ENCODE data around the gene RSPH3. TPM values are rescaled to one million over a fixed set of nuclear protein-coding genes. Genes with fewer than 3 reads are reported as not detected.
"Not testable (repeated sequence)": the region's sequence is repeated elsewhere in the genome, so short reads cannot be mapped to it uniquely, and the experiment has no call there.

Gene RSPH3
- total RNA-seq, 6 donors from 2014 or later: 14.7 to 22.0 (median 18.2) TPM

DNA sequence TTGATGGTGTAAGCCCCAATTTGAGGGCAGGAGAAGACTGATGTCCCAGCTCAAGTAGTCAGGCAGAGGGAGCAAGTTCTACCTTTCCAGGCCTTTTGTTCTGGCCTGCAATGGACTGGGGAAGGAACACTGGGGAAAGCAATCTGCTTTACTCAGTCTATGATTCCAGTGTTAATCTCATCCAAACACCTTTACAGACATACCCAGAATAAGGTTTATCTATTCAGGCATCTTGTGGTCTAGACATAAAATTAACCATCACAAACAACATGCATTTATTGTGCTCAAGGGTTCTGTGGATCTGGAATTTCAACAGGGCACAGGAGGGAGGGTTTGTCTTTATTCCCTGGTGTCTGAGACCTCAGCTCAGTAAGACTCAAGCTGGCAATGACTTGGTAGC is 14.4 kb upstream of the RSPH3 start:
- H3K36me3 ChIP-seq: no peaks in the 10 kb centered on the region
- H3K4me3 ChIP-seq: no peak overlapping the region
- no peaks in the 10 kb centered on the region for H3K4me1 ChIP-seq
- TF ChIP-seq POLR2A (IDR thresholded peaks at IDR 0.05) (no peak), EP300 (IDR thresholded peaks at IDR 0.05) (no peak), POLR2AphosphoS5 (IDR thresholded peaks at IDR 0.05) (no peak)
- TF ChIP-seq, protein P1, sequence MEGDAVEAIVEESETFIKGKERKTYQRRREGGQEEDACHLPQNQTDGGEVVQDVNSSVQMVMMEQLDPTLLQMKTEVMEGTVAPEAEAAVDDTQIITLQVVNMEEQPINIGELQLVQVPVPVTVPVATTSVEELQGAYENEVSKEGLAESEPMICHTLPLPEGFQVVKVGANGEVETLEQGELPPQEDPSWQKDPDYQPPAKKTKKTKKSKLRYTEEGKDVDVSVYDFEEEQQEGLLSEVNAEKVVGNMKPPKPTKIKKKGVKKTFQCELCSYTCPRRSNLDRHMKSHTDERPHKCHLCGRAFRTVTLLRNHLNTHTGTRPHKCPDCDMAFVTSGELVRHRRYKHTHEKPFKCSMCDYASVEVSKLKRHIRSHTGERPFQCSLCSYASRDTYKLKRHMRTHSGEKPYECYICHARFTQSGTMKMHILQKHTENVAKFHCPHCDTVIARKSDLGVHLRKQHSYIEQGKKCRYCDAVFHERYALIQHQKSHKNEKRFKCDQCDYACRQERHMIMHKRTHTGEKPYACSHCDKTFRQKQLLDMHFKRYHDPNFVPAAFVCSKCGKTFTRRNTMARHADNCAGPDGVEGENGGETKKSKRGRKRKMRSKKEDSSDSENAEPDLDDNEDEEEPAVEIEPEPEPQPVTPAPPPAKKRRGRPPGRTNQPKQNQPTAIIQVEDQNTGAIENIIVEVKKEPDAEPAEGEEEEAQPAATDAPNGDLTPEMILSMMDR (IDR thresholded peaks at IDR 0.05): no peak
- H3K27ac ChIP-seq: no peak overlapping the region
- H3K9me3 ChIP-seq: no peaks in the 10 kb centered on the region
- DNase-seq: no peak
- H3K27me3 ChIP-seq: no peaks in the 10 kb centered on the region
- no peak for ATAC-seq (ENCODE audit: low FRiP score in 2 of 2)

DNA sequence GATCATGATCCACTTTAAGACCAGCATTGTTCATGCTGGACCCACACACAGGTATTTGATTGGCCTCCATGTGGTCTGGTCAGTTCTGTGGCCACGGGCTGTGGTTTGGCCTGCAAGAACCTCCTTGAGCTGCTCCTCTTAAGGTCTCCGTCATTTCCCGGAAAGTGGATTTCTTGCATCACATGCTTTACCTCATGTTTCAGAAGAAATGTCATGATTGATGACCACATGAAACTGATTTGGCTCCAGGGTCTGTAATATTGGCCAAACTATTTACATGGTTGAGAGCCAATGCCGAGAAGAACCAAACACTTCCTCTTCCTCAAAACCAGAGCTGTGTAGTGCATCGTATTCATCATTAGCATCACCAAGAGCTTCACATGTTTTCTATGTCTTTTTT is 13.2 kb upstream of the RSPH3 start:
- Histone ChIP-seq H3K9me3 (no peaks in the 10 kb centered on the region), H3K27ac (no peak overlapping the region), H3K27me3 (no peaks in the 10 kb centered on the region), H3K4me1 (peaks cover 0 to 6% (median 3%) of the 10 kb centered on the region in 4 donors), H3K4me3 (no peak overlapping the region), H3K36me3 (no peaks in the 10 kb centered on the region)
- 55 to 72% methylated on average over 5 of the region's 5 CpGs for WGBS, 2 donors
- ATAC-seq (ENCODE audit: low FRiP score in 2 of 2): no peak
- DNase-seq: no peak
- no peak for TF ChIP-seq POLR2A (IDR thresholded peaks at IDR 0.05)

DNA sequence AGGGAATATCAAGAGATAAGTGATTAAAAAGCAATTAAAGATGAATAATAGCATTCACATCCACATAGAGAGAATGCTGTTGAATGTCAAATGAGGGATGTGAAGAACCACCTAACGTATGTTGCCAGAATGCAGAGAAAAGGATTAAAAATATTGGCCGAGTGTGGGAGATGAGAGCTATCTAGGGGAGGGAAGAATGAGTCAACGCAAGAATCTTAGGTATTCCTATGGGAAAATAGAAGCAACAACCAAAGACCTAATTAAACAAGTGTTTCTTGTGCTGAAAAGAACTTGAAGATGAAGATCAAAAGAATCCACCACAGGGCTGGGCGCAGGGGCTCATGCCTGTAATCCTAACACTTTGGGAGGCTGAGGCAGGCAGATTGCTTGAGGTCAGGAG is 12.2 kb upstream of the RSPH3 start:
- TF ChIP-seq POLR2A (IDR thresholded peaks at IDR 0.05) (no peak), POLR2AphosphoS5 (IDR thresholded peaks at IDR 0.05) (no peak), EP300 (IDR thresholded peaks at IDR 0.05) (no peak)
- TF ChIP-seq, protein P1 (IDR thresholded peaks at IDR 0.05): no peak
- no peak for ATAC-seq (ENCODE audit: low FRiP score in 2 of 2)
- H3K4me1 ChIP-seq: peaks cover 0 to 6% (median 3%) of the 10 kb centered on the region in 4 donors
- no peaks in the 10 kb centered on the region for H3K27me3 ChIP-seq
- H3K9me3 ChIP-seq: no peaks in the 10 kb centered on the region
- no peak overlapping the region for H3K27ac ChIP-seq
- H3K4me3 ChIP-seq: no peak overlapping the region
- WGBS, 2 donors: 85 to 89% methylated on average over 4 of the region's 4 CpGs
- no peaks in the 10 kb centered on the region for H3K36me3 ChIP-seq
- DNase-seq: no peak

DNA sequence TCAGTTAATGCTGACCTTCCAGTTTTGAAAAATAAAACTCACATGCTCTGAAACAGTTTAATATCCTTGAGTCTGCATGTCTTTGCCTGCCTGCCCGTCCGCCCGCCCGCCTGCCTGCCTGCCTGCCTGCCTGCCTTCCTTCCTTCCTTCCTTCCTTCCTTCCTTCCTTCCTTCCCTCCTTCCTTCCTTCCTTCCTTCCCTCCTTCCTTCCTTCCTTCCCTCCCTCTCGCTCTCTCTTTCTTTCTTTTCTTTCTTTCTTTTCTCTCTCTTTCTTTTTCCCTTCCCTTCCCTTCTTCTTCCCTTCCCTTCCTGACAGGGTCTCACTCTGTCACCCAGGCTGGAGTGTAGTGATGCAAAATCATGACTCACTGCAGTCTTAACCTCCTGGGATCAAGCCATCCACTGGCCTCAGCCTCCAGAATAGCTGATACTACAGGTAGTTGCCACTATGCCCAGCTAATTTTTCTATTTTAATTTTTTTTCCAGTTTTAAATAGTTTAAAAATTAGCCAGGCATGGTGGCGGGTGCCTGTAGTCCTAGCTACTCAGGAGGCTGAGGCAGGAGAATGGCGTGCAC is 10.1 kb upstream of the RSPH3 start:
- H3K9me3 ChIP-seq; ATAC-seq (ENCODE audit: low FRiP score in 2 of 2); H3K36me3 ChIP-seq; H3K27me3 ChIP-seq; H3K4me3 ChIP-seq; DNase-seq; H3K27ac ChIP-seq; H3K4me1 ChIP-seq: not testable (repeated sequence)
- 52 to 61% methylated on average over 7 of the region's 7 CpGs for WGBS, 2 donors

DNA sequence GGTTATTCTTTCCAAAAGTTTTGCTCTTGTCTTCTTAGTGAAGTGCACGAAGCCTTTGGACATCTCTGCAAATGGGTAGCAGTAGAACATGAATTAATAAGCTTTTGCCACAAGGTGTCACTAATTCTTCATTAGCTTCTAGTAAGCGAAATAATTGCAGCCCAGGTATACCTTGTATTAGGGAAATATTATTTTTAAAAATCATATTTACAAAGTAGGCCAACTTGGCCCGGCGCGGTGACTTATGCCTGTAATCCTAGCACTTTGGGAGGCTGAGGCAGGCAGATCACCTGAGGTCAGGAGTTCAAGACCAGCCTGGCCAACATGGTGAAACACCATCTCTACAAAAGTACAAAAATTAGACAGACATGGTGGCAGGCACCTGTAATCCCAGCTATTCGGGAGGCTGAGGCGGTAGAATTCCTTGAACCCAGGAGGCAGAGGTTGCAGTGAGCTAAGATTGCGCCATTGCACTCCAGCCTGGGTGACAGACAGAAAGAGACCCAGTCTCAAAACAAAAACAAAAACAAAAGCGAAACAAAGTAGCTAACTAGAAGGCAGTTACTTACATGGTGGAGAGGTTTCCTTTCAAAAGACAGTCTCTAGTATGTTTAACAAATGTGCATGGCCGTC is 8.8 kb upstream of the RSPH3 start:
- DNase-seq: no peak
- H3K27ac ChIP-seq: no peak overlapping the region
- H3K9me3 ChIP-seq: no peaks in the 10 kb centered on the region
- ATAC-seq (ENCODE audit: low FRiP score in 2 of 2): peak in 1 of 2 donors; percentile 68
- H3K36me3 ChIP-seq: no peaks in the 10 kb centered on the region
- H3K4me1 ChIP-seq: peaks cover 0 to 6% (median 3%) of the 10 kb centered on the region in 4 donors
- no peaks in the 10 kb centered on the region for H3K27me3 ChIP-seq
- 64 to 70% methylated on average over 10 of the region's 10 CpGs for WGBS, 2 donors
- TF ChIP-seq, protein P1 (IDR thresholded peaks at IDR 0.05): peak in 5 of 6 experiments; percentile 27 to 59 (median 50)
- TF ChIP-seq POLR2A (IDR thresholded peaks at IDR 0.05): no peak
- H3K4me3 ChIP-seq: no peak overlapping the region

DNA sequence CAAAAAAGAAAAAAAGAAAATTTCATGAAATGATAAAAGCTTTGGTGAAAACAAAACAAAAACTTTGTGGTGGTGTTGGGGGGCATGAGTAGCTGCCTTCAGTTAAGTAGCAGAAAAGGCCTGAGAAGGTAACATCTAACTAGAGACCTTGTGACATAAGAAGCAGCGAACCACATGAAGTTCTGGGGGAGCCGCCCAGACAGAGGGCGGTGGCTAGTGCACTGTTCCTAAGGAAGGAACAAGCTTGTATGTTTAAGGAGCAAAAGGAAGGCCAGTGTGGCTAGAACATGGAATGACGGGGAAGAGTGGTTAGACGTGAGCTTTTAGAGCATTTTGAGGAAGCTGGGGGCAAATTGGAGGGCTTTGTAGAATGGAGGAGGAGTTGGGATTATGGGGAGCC is 7.5 kb upstream of the RSPH3 start:
- no peak for DNase-seq
- ATAC-seq (ENCODE audit: low FRiP score in 2 of 2): peak in 1 of 2 donors; percentile 35
- Histone ChIP-seq H3K27me3 (no peaks in the 10 kb centered on the region), H3K9me3 (no peaks in the 10 kb centered on the region), H3K36me3 (no peaks in the 10 kb centered on the region), H3K4me1 (peaks cover 0 to 6% (median 3%) of the 10 kb centered on the region in 4 donors), H3K27ac (no peak overlapping the region), H3K4me3 (no peak overlapping the region)
- 69% methylated on average over 5 of the region's 5 CpGs for WGBS, 2 donors
- TF ChIP-seq, protein P1 (IDR thresholded peaks at IDR 0.05): no peak
- TF ChIP-seq POLR2A (IDR thresholded peaks at IDR 0.05) (no peak), EP300 (IDR thresholded peaks at IDR 0.05) (no peak), POLR2AphosphoS5 (IDR thresholded peaks at IDR 0.05) (no peak)
